Gastrocnemius medialis (tissue), 4 donors: ENCODE data around the gene PLA2G2A. TPM values are rescaled to one million over a fixed set of nuclear protein-coding genes. Genes with fewer than 3 reads are reported as not detected.
"Not testable (repeated sequence)": the region's sequence is repeated elsewhere in the genome, so short reads cannot be mapped to it uniquely, and the experiment has no call there.

Experiments
- ATAC-seq, 2 donors: fragments of 150-250 bp; one replicate each; pipeline ENCODE4 v1.9.1; 2016
- DNase-seq, 2 donors: peaks; one replicate each; pipeline ENCODE4 v3.0.0-alpha.2; 2019
- H3K27ac ChIP-seq, 4 donors: fragments of 200-600 bp; sonication (generic); 1 replicate in 1 of 4; 2 replicates in 3 of 4; pipeline ENCODE4 v1.5.1; 2016 to 2018; ENCODE audit warnings: mild to moderate bottlenecking in 2 of 4, moderate library complexity in 1 of 4
- H3K27me3 ChIP-seq, 3 donors: fragments of 200-600 bp; sonication (generic) in 2 of 3; 1 replicate in 1 of 3; 2 replicates in 2 of 3; pipeline versions ENCODE4 v1.5.1 to v1.6.0; 2016 to 2019; ENCODE audit warnings: mild to moderate bottlenecking in 1 of 3, moderate library complexity in 1 of 3
- H3K36me3 ChIP-seq, 2 donors: fragments of 200-600 bp; sonication (generic) in 1 of 2; one replicate each; pipeline ENCODE4 v1.5.1; 2017 to 2018
- H3K4me1 ChIP-seq, 2 donors: fragments of 200-600 bp; sonication (generic) in 1 of 2; one replicate each; pipeline ENCODE4 v1.5.1; 2016 to 2017; ENCODE audit warnings: mild to moderate bottlenecking in 2 of 2
- H3K4me3 ChIP-seq, 4 donors: fragments of 200-600 bp; sonication (generic) in 3 of 4; 1 replicate in 1 of 4; 2 replicates in 3 of 4; pipeline ENCODE4 v1.5.1; 2016 to 2019; ENCODE audit warnings: mild to moderate bottlenecking in 2 of 4
- H3K9me3 ChIP-seq, 3 donors: fragments of 200-600 bp; sonication (generic) in 2 of 3; 1 replicate in 1 of 3; 2 replicates in 2 of 3; pipeline ENCODE4 v1.5.1; 2016 to 2019
- POLR2A ChIP-seq, 2 donors: fragments of 450-650 bp; IDR thresholded peaks; one replicate each; pipeline ENCODE4 v1.6.1; 2017; ENCODE audit warnings: antibody characterized with exemption in 2 of 2, mild to moderate bottlenecking in 2 of 2, moderate library complexity in 2 of 2
- in situ Hi-C, 4 donors: fragments of 200-750 bp; cut with MboI; loops; one replicate each; pipeline versions ENCODE4 v1.15.0 to v1.8.0; 2017; ENCODE audit warnings: low sequenced_read_pairs in 4 of 4
- intact Hi-C: fragments of 100-400 bp; cut with DNase I; formaldehyde crosslinking; loops from one replicate; pipeline ENCODE4 v1.15.1; 2023; ENCODE audit warnings: low total_unique reads
- total RNA-seq, 4 donors: library from RNA; depleted of rRNA; stranded (reverse); fragments of >200 nt; gene quantifications; one replicate each; pipeline versions ENCODE4 v1.1.0 to v1.2.3, GENCODE V29; 2016
- TF ChIP-seq, protein P1 (sequence below), 5 experiments: fragments of 450-650 bp in 3 of 5; fragments of 200-600 bp in 2 of 5; sonication (generic) in 2 of 5; IDR thresholded peaks in 4 of 5; conservative IDR thresholded peaks in 1 of 5; 1 replicate in 4 of 5; 2 replicates in 1 of 5; pipeline ENCODE4 v1.5.1; 2016 to 2019; ENCODE audit warnings: antibody characterized with exemption in 5 of 5, mild to moderate bottlenecking in 3 of 5, moderate library complexity in 3 of 5

PLA2G2A gene
- total RNA-seq, 4 donors from 2014 or later, result 6.2 to 19.3 (median 13.6) TPM

DNA sequence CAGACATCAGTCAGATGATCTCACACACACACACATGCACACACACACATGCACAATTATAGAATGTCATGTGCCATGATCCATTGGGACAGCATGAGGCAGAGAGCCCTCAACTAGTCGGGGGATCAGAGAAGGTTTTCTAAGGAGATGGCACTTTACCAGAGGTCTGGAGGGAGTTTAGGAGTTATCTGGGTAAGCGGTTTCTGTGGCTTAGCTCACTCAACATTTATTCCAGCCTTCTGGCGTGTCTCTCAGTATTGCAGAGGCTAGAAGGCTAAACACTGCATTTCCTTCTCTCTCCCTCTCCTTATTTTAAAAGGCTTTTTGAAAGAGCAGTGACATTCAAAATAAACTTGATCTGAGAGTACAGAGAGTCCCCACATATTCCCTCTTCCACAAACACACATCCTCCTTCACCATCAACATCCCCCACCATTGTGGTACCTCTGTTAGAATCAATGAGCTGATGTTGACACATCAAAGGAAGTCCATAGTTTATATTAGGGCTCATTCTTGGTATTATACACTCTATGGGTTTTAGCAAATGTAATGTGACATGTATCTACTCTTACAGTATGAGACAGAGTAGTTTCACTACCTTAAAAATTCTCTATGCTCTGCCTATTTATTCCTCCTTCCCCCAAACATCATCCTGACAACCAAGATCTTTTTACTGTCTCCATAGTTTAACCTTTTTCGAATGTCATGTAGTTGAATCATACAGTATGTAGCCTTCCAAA lies 9.0 kb upstream of the PLA2G2A start:
- intact Hi-C loops, result no loop called here

DNA sequence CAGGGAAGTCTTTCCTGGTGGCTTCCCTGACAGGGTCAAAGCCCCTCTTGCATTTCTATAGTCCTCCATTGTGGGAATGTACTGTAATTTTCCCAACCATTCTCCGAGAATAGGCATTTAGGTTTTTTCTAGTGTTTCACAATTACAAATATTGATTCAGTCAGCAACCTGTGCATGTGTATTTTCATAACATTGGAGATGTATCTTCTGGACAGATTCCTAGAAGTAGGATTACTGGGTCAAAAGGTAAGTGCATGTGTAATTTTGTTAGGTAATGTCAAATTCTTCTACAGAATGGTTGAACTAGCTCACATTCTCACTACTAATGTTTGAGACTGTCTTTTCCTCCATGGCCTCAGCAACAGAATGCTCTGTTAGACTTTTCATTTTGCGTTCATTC lies 8.3 kb upstream of the PLA2G2A start:
- in situ Hi-C loops, result loop anchor here in 1 of 4 donors (10.0 kb wide), 1 partner anchor 57 kb away; no protein-coding TSS in a partner anchor

More for the DNA sequence above, 9.0 kb upstream of the PLA2G2A start:
- Histone ChIP-seq H3K9me3 (no peaks in the 10 kb centered on the region), H3K4me3 (no peak overlapping the region), H3K27ac (no peak overlapping the region), H3K27me3 (peaks cover 0 to 13% (median 13%) of the 10 kb centered on the region in 3 donors), H3K4me1 (no peaks in the 10 kb centered on the region), H3K36me3 (no peaks in the 10 kb centered on the region)
- DNase-seq (no peak), ATAC-seq (no peak)
- in situ Hi-C loops, result loop anchor here in 1 of 4 donors (10.0 kb wide), 1 partner anchor 56 kb away; no protein-coding TSS in a partner anchor
- no peak for TF ChIP-seq POLR2A (IDR thresholded peaks at IDR 0.05)

DNA sequence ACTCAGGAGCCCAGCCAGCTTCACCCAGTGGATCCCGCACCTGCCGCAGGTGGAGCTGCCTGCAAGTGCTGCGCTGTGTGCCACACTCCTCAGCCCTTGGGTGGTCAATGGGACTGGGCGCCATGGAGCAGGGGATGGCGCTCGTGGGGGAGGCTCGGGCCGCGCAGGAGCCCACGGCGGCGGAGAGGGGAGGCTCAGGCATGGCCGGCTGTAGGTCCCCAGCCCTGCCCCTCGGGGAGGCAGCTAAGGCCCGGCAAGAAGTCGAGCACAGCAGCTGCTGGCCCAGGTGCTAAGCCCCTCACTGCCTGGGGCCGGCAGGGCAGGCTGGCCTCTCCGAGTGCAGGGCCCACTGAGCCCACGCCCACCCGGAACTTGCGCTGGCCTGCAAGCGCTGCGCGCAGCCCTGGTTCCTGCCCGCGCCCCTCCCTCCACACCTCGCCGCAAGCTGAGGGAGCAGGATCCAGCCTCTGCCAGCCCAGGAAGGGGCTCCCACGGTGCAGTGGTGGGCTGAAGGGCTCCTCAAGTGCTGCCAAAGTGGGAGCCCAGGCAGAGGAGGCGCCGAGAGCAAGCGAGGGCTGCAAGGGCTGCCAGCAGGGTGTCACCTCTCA lies 5.1 kb upstream of the PLA2G2A start:
- H3K9me3 ChIP-seq, H3K36me3 ChIP-seq, ATAC-seq, H3K27me3 ChIP-seq, intact Hi-C loops, H3K4me3 ChIP-seq, DNase-seq, H3K27ac ChIP-seq, H3K4me1 ChIP-seq: not testable (repeated sequence)
- in situ Hi-C loops, result loop anchor here in 1 of 4 donors (10.0 kb wide), 1 partner anchor 60 kb away; no protein-coding TSS in a partner anchor

More for the DNA sequence above, 8.3 kb upstream of the PLA2G2A start:
- intact Hi-C loops, result no loop called here
- no peak overlapping the region for H3K27ac ChIP-seq
- no peaks in the 10 kb centered on the region for H3K9me3 ChIP-seq
- H3K27me3 ChIP-seq, result peaks cover 0 to 13% (median 13%) of the 10 kb centered on the region in 3 donors
- TF ChIP-seq, protein P1, sequence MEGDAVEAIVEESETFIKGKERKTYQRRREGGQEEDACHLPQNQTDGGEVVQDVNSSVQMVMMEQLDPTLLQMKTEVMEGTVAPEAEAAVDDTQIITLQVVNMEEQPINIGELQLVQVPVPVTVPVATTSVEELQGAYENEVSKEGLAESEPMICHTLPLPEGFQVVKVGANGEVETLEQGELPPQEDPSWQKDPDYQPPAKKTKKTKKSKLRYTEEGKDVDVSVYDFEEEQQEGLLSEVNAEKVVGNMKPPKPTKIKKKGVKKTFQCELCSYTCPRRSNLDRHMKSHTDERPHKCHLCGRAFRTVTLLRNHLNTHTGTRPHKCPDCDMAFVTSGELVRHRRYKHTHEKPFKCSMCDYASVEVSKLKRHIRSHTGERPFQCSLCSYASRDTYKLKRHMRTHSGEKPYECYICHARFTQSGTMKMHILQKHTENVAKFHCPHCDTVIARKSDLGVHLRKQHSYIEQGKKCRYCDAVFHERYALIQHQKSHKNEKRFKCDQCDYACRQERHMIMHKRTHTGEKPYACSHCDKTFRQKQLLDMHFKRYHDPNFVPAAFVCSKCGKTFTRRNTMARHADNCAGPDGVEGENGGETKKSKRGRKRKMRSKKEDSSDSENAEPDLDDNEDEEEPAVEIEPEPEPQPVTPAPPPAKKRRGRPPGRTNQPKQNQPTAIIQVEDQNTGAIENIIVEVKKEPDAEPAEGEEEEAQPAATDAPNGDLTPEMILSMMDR (IDR thresholded peaks at IDR 0.05 in 4 of 5, conservative IDR thresholded peaks at IDR 0.05 in 1 of 5), result no peak
- no peak for TF ChIP-seq POLR2A (IDR thresholded peaks at IDR 0.05)
- no peak for DNase-seq
- no peak for ATAC-seq
- H3K36me3 ChIP-seq, result no peaks in the 10 kb centered on the region
- H3K4me3 ChIP-seq, result no peak overlapping the region
- H3K4me1 ChIP-seq, result no peaks in the 10 kb centered on the region

DNA sequence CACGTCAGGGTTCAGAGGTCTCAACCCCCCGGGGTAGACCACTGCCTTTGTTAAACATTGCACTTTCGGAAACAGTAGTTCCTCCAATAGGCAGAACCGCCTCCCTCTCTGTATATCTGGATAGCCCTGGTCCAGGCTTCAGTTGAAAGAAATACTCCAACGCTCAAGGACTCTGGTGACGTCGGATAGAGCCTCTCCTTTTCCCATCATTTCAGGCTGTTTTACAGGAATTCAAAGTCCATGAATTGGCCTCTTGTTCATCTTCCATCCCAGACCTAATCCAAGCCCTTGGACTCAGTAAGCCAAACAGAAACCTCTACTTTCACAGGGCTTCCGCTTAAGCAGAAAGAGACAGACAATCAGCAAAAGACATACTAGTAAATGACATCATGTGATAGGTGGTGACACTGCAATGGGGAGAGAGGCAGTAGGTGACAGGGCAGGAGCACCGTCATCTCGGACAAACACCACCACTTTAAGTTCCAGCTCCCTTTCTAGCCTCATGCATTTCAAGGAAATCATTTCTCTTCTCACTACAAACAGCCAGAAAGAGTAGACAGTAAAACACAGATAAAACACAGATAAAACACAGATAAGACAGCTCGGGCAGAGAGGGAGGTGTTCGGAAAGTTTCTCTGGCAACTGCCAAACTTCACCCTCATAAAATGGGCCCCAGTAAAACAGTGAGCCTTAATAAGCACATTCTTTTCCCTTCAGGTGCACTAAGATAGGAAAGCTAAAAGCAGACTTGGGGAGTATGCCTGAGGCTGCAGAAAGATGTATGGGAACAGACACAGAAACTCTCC lies 2.3 kb upstream of the PLA2G2A start:
- in situ Hi-C loops (loop anchor here in 1 of 4 donors (10.0 kb wide), 1 partner anchor 63 kb away; no protein-coding TSS in a partner anchor), intact Hi-C loops (no loop called here)

DNA sequence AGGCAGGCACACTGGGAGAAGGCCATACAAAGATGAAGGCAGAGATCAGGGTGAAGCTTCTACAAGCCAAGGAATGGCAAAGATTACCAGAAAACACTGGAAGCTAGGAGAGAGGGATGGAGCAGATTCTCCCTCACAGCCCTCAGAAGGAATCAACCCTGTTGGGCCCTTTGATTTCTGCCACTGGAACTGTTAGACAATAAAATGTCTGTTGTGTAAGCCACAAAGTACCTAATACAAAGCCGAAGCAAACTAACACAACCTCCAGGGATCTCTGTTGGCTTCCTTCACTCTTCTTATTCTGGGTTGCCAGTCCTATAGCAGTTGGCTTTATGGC lies 1.7 kb upstream of the PLA2G2A start:
- no peak for ATAC-seq
- Histone ChIP-seq H3K27ac (no peak overlapping the region), H3K4me3 (no peak overlapping the region), H3K27me3 (peaks cover 0 to 3% (median 0%) of the 10 kb centered on the region in 3 donors), H3K9me3 (no peaks in the 10 kb centered on the region), H3K36me3 (no peaks in the 10 kb centered on the region), H3K4me1 (no peaks in the 10 kb centered on the region)
- no peak for TF ChIP-seq POLR2A (IDR thresholded peaks at IDR 0.05)
- TF ChIP-seq, protein P1 (IDR thresholded peaks at IDR 0.05 in 4 of 5, conservative IDR thresholded peaks at IDR 0.05 in 1 of 5), result no peak
- no peak for DNase-seq
- in situ Hi-C loops (loop anchor here in 1 of 4 donors (10.0 kb wide), 1 partner anchor 64 kb away; no protein-coding TSS in a partner anchor), intact Hi-C loops (no loop called here)

More for the DNA sequence above, 2.3 kb upstream of the PLA2G2A start:
- ATAC-seq (no peak), DNase-seq (no peak)
- TF ChIP-seq POLR2A (IDR thresholded peaks at IDR 0.05), result no peak
- TF ChIP-seq, protein P1 (IDR thresholded peaks at IDR 0.05 in 4 of 5, conservative IDR thresholded peaks at IDR 0.05 in 1 of 5), result no peak
- H3K9me3 ChIP-seq, result no peaks in the 10 kb centered on the region
- no peaks in the 10 kb centered on the region for H3K4me1 ChIP-seq
- no peak overlapping the region for H3K4me3 ChIP-seq
- H3K36me3 ChIP-seq, result no peaks in the 10 kb centered on the region
- no peak overlapping the region for H3K27ac ChIP-seq
- peaks cover 0 to 3% (median 0%) of the 10 kb centered on the region in 3 donors for H3K27me3 ChIP-seq
